Endothelial cell of umbilical vein (primary cell): Measurements from ENCODE around the gene ITPR2. TPM values are rescaled to one million over a fixed set of nuclear protein-coding genes. Genes with fewer than 3 reads are reported as not detected.

Experiments
- BruUV-seq: library from RNA; stranded (reverse); fragments of 400-500 nt; replicated peaks from 2 replicates; lab custom pipeline; 2021; lab: Mats Ljungman, UMichigan
- CTCF ChIA-PET: fragments of 300-600, 350-600 bp; sonication (Branson Sonifier 250); formaldehyde crosslinking; loops from one replicate; lab custom pipeline; 2021; ENCODE audit warnings: antibody characterized with exemption, inconsistent platforms; lab: Charles Lee
- POLR2A ChIA-PET: fragments of 300-600, 350-600 bp; sonication (Branson Sonifier 250); formaldehyde crosslinking; loops from one replicate; lab custom pipeline; 2021; ENCODE audit warnings: antibody characterized with exemption, inconsistent platforms; lab: Charles Lee
- DNase-seq: peaks from one replicate; pipeline ENCODE4 v3.0.0-alpha.2; 2011; ENCODE audit warnings: low read depth, low spot score
- FAIRE-seq: peaks from 2 replicates; lab custom pipeline; 2011; peaks lifted over from hg19 to GRCh38; lab: Jason Lieb, UNC
- H2AFZ ChIP-seq: 2 replicates; pipeline ENCODE4 v1.6.0; 2012; ENCODE audit warnings: low read depth, low read length, control low read depth, inconsistent platforms
- H3K27ac ChIP-seq: 2 replicates; pipeline ENCODE4 v1.5.1; 2011; ENCODE audit warnings: low read depth, mild to moderate bottlenecking, control low read depth, low read length, moderate library complexity; ENCODE audit not compliant: insufficient read depth
- H3K27me3 ChIP-seq, 2 experiments: 2 replicates each; pipeline versions ENCODE4 v1.6.0 to v1.6.1; 2011; ENCODE audit warnings: low read length in 2 of 2, mixed read lengths in 1 of 2; ENCODE audit not compliant: control insufficient read depth in 2 of 2, insufficient read depth in 2 of 2
- H3K36me3 ChIP-seq, 2 experiments: 2 replicates in 1 of 2; 3 replicates in 1 of 2; pipeline ENCODE4 v1.5.1; 2011; ENCODE audit warnings: low read length in 2 of 2, mild to moderate bottlenecking in 1 of 2, moderate library complexity in 1 of 2; ENCODE audit not compliant: control insufficient read depth in 2 of 2, insufficient read depth in 2 of 2; ENCODE audit errors: extremely low read depth in 1 of 2
- H3K4me1 ChIP-seq: 3 replicates; pipeline ENCODE4 v1.5.1; 2011; ENCODE audit warnings: mild to moderate bottlenecking, low read length; ENCODE audit not compliant: control insufficient read depth, insufficient read depth; ENCODE audit errors: extremely low read depth
- H3K4me2 ChIP-seq: 2 replicates; pipeline ENCODE4 v1.6.1; 2011; ENCODE audit warnings: low read length, control low read depth, mixed read lengths; ENCODE audit not compliant: insufficient read depth
- H3K4me3 ChIP-seq, 3 experiments: fragments of 200-600 bp in 1 of 3; sonication (generic), shearing (Covaris generic) in 1 of 3; replicated peaks in 1 of 3; 2 replicates each; pipeline ENCODE4 v1.5.1; 2011 to 2016; ENCODE audit warnings: control low read depth in 3 of 3, low read length in 3 of 3, mild to moderate bottlenecking in 2 of 3, inconsistent platforms in 1 of 3, low read depth in 1 of 3, moderate library complexity in 1 of 3; ENCODE audit not compliant: insufficient read depth in 1 of 3
- H3K79me2 ChIP-seq: 2 replicates; pipeline ENCODE4 v1.6.0; 2012; ENCODE audit warnings: low read length, inconsistent platforms; ENCODE audit not compliant: control insufficient read depth, insufficient read depth
- H3K9ac ChIP-seq: replicated peaks from 2 replicates; pipeline ENCODE3; 2011; ENCODE audit warnings: low read length, control low read depth; ENCODE audit not compliant: insufficient read depth; ENCODE audit errors: extremely low read depth
- H3K9me1 ChIP-seq: replicated peaks from 3 replicates; pipeline ENCODE4 v1.6.0; 2011; ENCODE audit warnings: mild to moderate bottlenecking, low read length; ENCODE audit not compliant: control insufficient read depth, insufficient read depth; ENCODE audit errors: extremely low read depth
- H3K9me3 ChIP-seq: replicated peaks from 2 replicates; pipeline ENCODE4 v1.5.1; 2012; ENCODE audit warnings: low read length, inconsistent platforms; ENCODE audit not compliant: control insufficient read depth, insufficient read depth
- H4K20me1 ChIP-seq: replicated peaks from 2 replicates; pipeline ENCODE3; 2011; ENCODE audit warnings: mild to moderate bottlenecking, low read length; ENCODE audit not compliant: control insufficient read depth, insufficient read depth; ENCODE audit errors: extremely low read depth
- EZH2 ChIP-seq: IDR thresholded peaks from 2 replicates; pipeline ENCODE4 v1.6.1; 2012; ENCODE audit warnings: borderline replicate concordance, low read depth, mild to moderate bottlenecking, moderate library complexity, low read length, inconsistent platforms; ENCODE audit not compliant: severe bottlenecking
- FOS ChIP-seq: IDR thresholded peaks from 2 replicates; pipeline ENCODE4 v1.6.1; 2011; ENCODE audit warnings: mild to moderate bottlenecking, low read length, moderate library complexity, borderline replicate concordance; ENCODE audit not compliant: insufficient read depth
- GATA2 ChIP-seq: IDR thresholded peaks from 2 replicates; pipeline ENCODE4 v1.7.0; 2011; ENCODE audit warnings: low read depth, mild to moderate bottlenecking, moderate library complexity, mixed read lengths, low read length; ENCODE audit not compliant: insufficient read length, insufficient read depth
- JUN ChIP-seq: IDR thresholded peaks from 2 replicates; pipeline ENCODE4 v1.6.1; 2011; ENCODE audit warnings: borderline replicate concordance, low read depth; ENCODE audit not compliant: insufficient read length, insufficient read depth
- MYC ChIP-seq: IDR thresholded peaks from one replicate; pipeline ENCODE4 v1.6.1; 2011; ENCODE audit warnings: mild to moderate bottlenecking, low read depth, low read length
- POLR2A ChIP-seq: IDR thresholded peaks from 2 replicates; pipeline ENCODE4 v1.6.1; 2012; ENCODE audit warnings: low read depth, mild to moderate bottlenecking, control low read depth, low read length
- POLR2AphosphoS5 ChIP-seq: IDR thresholded peaks from 2 replicates; pipeline ENCODE4 v1.6.1; 2012; ENCODE audit warnings: low read depth, mild to moderate bottlenecking, control low read depth, low read length, moderate library complexity; ENCODE audit not compliant: insufficient read depth
- dilution Hi-C: fragments of 300-500 bp; cut with MboI; formaldehyde crosslinking; loops from one replicate; pipeline ENCODE4 v1.15.0; 2019; ENCODE audit warnings: low sequenced_read_pairs; ENCODE audit not compliant: extremely low pct_ligation_motif_present
- intact Hi-C: fragments of 100-400 bp; cut with micrococcal nuclease; formaldehyde crosslinking; loops from one replicate; pipeline ENCODE4 v1.10.0; 2022
- polyA plus RNA-seq, 4 experiments: library from polyadenylated mRNA; depleted of rRNA in 3 of 4; stranded (reverse) in 3 of 4; unstranded in 1 of 4; fragments of >200 nt; gene quantifications; 2 replicates each; pipeline versions ENCODE4 v1.2.1 to v1.2.3, GENCODE V29; 2011 to 2012; ENCODE audit warnings: missing spikeins in 1 of 4
- total RNA-seq: library from RNA; stranded (reverse); gene quantifications from 2 replicates; pipeline ENCODE4 v1.2.3, GENCODE V29; 2021
- TF ChIP-seq, protein P1 (sequence below): IDR thresholded peaks from 2 replicates; pipeline ENCODE4 v1.6.1; 2011; ENCODE audit not compliant: insufficient read depth, insufficient read length
- TF ChIP-seq, protein P2 (sequence below), 2 donors: IDR thresholded peaks; 1 replicate in 1 of 2; 2 replicates in 1 of 2; pipeline ENCODE4 v1.5.1; 2011; ENCODE audit warnings: low read length in 2 of 2, mild to moderate bottlenecking in 2 of 2, moderate library complexity in 2 of 2, control low read depth in 1 of 2, inconsistent platforms in 1 of 2, low read depth in 1 of 2; ENCODE audit not compliant: insufficient read depth in 1 of 2; ENCODE audit errors: extremely low read depth in 1 of 2

Gene ITPR2
- total and polyA plus RNA-seq, 2 donors (not counting 3 experiments of a cell fraction or from before 2014, with no cell fraction given): 16.2 to 86.8 TPM

DNA sequence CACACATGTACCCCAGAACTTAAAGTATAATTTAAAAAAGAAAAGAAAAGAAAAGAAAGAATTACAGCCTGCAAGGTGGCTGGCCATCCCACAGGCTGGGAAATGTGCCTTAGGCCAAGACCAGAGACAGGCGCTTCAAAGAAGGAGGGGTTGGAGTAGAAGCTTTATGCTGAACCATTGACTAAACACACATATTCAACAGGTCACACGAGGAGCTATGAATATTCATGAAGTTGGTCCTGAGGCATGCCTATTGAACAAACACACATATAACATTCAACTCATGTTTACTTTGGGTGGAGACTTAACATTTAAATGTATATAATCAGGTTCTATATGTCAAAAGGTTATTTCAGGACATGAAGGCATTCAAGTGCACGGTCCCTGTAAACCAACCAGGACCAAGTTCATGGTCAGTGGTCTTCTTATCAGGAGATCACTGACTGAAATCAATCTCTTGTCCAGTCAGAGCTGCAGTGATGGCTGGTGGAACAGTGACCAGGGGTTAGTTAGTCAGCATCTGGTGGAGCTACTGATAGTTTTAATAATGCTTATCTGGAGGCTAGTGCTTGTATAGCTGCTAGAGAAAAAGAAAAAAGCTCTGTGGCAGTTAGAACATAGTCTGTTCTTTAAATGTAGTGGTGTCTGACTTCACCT lies 35.6 kb upstream of the ITPR2 start:
- TF ChIP-seq POLR2AphosphoS5 (no peak), EZH2 (no peak), JUN (no peak), FOS (no peak), POLR2A (no peak), MYC (no peak), GATA2 (no peak)
- TF ChIP-seq, protein P1, sequence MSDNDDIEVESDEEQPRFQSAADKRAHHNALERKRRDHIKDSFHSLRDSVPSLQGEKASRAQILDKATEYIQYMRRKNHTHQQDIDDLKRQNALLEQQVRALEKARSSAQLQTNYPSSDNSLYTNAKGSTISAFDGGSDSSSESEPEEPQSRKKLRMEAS: no peak
- TF ChIP-seq, protein P2, sequence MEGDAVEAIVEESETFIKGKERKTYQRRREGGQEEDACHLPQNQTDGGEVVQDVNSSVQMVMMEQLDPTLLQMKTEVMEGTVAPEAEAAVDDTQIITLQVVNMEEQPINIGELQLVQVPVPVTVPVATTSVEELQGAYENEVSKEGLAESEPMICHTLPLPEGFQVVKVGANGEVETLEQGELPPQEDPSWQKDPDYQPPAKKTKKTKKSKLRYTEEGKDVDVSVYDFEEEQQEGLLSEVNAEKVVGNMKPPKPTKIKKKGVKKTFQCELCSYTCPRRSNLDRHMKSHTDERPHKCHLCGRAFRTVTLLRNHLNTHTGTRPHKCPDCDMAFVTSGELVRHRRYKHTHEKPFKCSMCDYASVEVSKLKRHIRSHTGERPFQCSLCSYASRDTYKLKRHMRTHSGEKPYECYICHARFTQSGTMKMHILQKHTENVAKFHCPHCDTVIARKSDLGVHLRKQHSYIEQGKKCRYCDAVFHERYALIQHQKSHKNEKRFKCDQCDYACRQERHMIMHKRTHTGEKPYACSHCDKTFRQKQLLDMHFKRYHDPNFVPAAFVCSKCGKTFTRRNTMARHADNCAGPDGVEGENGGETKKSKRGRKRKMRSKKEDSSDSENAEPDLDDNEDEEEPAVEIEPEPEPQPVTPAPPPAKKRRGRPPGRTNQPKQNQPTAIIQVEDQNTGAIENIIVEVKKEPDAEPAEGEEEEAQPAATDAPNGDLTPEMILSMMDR (IDR thresholded peaks at IDR 0.05; ENCODE audit: extremely low read depth in 1 of 2, insufficient read depth in 1 of 2, low read depth in 1 of 2, low read length in 2 of 2): no peak
- intact Hi-C loops (no loop called here), dilution Hi-C loops (no loop called here)
- BruUV-seq: no TSS peak
- H2AFZ ChIP-seq: no peak overlapping the region
- H3K27me3 ChIP-seq: no peaks in the 10 kb centered on the region
- DNase-seq (no peak), FAIRE-seq (no peak)
- H3K79me2 ChIP-seq: no peaks in the 10 kb centered on the region
- H3K9me1 ChIP-seq: peaks cover 2% of the 10 kb centered on the region
- no peaks in the 10 kb centered on the region for H4K20me1 ChIP-seq
- no peak overlapping the region for H3K9ac ChIP-seq
- H3K9me3 ChIP-seq: no peaks in the 10 kb centered on the region
- H3K4me1 ChIP-seq: peaks cover 16% of the 10 kb centered on the region
- H3K4me2 ChIP-seq: no peak overlapping the region
- H3K4me3 ChIP-seq: no peak overlapping the region
- CTCF ChIA-PET: interaction anchor here (1.4 to 3.1 kb wide), 4 partner anchors 10 to 16 kb away, joined by 3 to 21 read pairs (median 6); no protein-coding TSS in a partner anchor
- H3K36me3 ChIP-seq: no peaks in the 10 kb centered on the region
- POLR2A ChIA-PET: no interaction called here
- H3K27ac ChIP-seq: no peak overlapping the region
